Tibial nerve (tissue), 4 donors: ENCODE data around the gene PRIMPOL. TPM values are rescaled to one million over a fixed set of nuclear protein-coding genes. Genes with fewer than 3 reads are reported as not detected.

Source experiments
- DNase-seq, 2 donors: peaks; one replicate each; pipeline ENCODE4 v3.0.0-alpha.2; 2019; ENCODE audit warnings: low spot score in 2 of 2
- H3K27ac ChIP-seq, 4 donors: fragments of 200-600 bp; sonication (generic) in 3 of 4; one replicate each; pipeline ENCODE4 v1.5.1; 2017 to 2019; ENCODE audit warnings: mild to moderate bottlenecking in 1 of 4
- H3K27me3 ChIP-seq, 2 donors: fragments of 200-600 bp; sonication (generic) in 1 of 2; one replicate each; pipeline versions ENCODE4 v1.5.1 to v1.6.0; 2017 to 2019
- H3K36me3 ChIP-seq, 3 donors: fragments of 200-600 bp; sonication (generic); one replicate each; pipeline ENCODE4 v1.5.1; 2018 to 2019
- H3K4me1 ChIP-seq, 4 donors: fragments of 200-600 bp; sonication (generic) in 3 of 4; one replicate each; pipeline ENCODE4 v1.5.1; 2017 to 2019
- H3K4me3 ChIP-seq, 4 donors: fragments of 200-600 bp; sonication (generic) in 3 of 4; one replicate each; pipeline ENCODE4 v1.5.1; 2017 to 2019; ENCODE audit warnings: mild to moderate bottlenecking in 1 of 4, moderate library complexity in 1 of 4
- H3K9me3 ChIP-seq, 4 donors: fragments of 200-600 bp; sonication (generic) in 3 of 4; one replicate each; pipeline ENCODE4 v1.5.1; 2017 to 2019
- EP300 ChIP-seq, 2 donors: sonication (generic); formaldehyde crosslinking; IDR thresholded peaks; one replicate each; pipeline ENCODE4 v1.6.1; 2017; ENCODE audit warnings: antibody characterized with exemption in 2 of 2, mild to moderate bottlenecking in 1 of 2
- POLR2A ChIP-seq, 2 donors: fragments of 450-650 bp; IDR thresholded peaks; one replicate each; pipeline ENCODE4 v1.6.1; 2017; ENCODE audit warnings: antibody characterized with exemption in 2 of 2, mild to moderate bottlenecking in 2 of 2, moderate library complexity in 2 of 2
- WGBS, 2 donors: methylation state at CpG; one replicate each; pipeline ENCODE4 v1.1.5; 2018; 5-methylcytosine and 5-hydroxymethylcytosine counted together
- total RNA-seq, 4 donors: library from RNA; depleted of rRNA; stranded (reverse); fragments of >200 nt; gene quantifications; one replicate each; pipeline ENCODE4 v1.1.0, GENCODE V29; 2016
- TF ChIP-seq, protein P1 (sequence below), 5 experiments: fragments of 200-600 bp in 3 of 5; fragments of 450-650 bp in 2 of 5; sonication (generic) in 3 of 5; IDR thresholded peaks; one replicate each; pipeline ENCODE4 v1.5.1; 2016 to 2019; ENCODE audit warnings: antibody characterized with exemption in 5 of 5, mild to moderate bottlenecking in 3 of 5, moderate library complexity in 2 of 5

Gene PRIMPOL
- total RNA-seq, 4 donors from 2014 or later: 14.7 to 36.7 (median 21.4) TPM

DNA sequence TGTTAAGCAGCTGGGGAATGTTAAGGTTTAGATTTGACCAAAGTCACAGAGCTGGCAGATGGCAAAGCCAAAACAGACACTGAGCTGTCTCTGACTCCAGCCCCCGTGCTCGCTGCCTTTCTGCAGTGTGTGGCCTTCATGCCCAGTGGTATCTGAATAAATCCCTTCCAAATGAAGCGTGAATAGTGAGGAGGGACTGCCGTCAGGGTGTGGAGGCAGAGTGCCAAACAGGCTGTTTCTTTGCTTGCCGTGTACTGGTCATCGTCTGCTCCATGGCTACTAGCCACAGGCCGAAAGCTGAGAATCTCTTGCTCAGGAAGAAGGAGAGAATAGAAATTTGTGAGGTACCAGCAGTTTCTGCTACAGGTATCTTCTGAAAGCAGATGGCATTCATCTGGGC lies 19.7 kb downstream of the PRIMPOL start:
- Histone ChIP-seq H3K4me3 (no peak overlapping the region), H3K27me3 (no peaks in the 10 kb centered on the region), H3K4me1 (peaks cover 0 to 13% (median 0%) of the 10 kb centered on the region in 4 donors), H3K9me3 (no peaks in the 10 kb centered on the region), H3K36me3 (peaks cover 0 to 90% (median 4%) of the 10 kb centered on the region in 3 donors), H3K27ac (no peak overlapping the region)
- TF ChIP-seq EP300 (IDR thresholded peaks at IDR 0.05): no peak
- TF ChIP-seq POLR2A (IDR thresholded peaks at IDR 0.05): no peak
- TF ChIP-seq, protein P1, sequence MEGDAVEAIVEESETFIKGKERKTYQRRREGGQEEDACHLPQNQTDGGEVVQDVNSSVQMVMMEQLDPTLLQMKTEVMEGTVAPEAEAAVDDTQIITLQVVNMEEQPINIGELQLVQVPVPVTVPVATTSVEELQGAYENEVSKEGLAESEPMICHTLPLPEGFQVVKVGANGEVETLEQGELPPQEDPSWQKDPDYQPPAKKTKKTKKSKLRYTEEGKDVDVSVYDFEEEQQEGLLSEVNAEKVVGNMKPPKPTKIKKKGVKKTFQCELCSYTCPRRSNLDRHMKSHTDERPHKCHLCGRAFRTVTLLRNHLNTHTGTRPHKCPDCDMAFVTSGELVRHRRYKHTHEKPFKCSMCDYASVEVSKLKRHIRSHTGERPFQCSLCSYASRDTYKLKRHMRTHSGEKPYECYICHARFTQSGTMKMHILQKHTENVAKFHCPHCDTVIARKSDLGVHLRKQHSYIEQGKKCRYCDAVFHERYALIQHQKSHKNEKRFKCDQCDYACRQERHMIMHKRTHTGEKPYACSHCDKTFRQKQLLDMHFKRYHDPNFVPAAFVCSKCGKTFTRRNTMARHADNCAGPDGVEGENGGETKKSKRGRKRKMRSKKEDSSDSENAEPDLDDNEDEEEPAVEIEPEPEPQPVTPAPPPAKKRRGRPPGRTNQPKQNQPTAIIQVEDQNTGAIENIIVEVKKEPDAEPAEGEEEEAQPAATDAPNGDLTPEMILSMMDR (IDR thresholded peaks at IDR 0.05): no peak
- DNase-seq: no peak
- 90 to 93% methylated on average over 7 of the region's 7 CpGs for WGBS, 2 donors

GRCh38 chr4:184671101-184671500 lies 21.6 kb downstream of the PRIMPOL start:
- no peak for DNase-seq
- Histone ChIP-seq H3K27ac (no peak overlapping the region), H3K27me3 (no peaks in the 10 kb centered on the region), H3K4me1 (peaks cover 0 to 13% (median 0%) of the 10 kb centered on the region in 4 donors), H3K9me3 (no peaks in the 10 kb centered on the region), H3K4me3 (no peak overlapping the region), H3K36me3 (peaks cover 0 to 87% (median 4%) of the 10 kb centered on the region in 3 donors)
- 89 to 93% methylated on average over 9 of the region's 9 CpGs for WGBS, 2 donors
- TF ChIP-seq, protein P1 (IDR thresholded peaks at IDR 0.05): no peak
- TF ChIP-seq POLR2A (IDR thresholded peaks at IDR 0.05) (no peak), EP300 (IDR thresholded peaks at IDR 0.05) (no peak)

DNA sequence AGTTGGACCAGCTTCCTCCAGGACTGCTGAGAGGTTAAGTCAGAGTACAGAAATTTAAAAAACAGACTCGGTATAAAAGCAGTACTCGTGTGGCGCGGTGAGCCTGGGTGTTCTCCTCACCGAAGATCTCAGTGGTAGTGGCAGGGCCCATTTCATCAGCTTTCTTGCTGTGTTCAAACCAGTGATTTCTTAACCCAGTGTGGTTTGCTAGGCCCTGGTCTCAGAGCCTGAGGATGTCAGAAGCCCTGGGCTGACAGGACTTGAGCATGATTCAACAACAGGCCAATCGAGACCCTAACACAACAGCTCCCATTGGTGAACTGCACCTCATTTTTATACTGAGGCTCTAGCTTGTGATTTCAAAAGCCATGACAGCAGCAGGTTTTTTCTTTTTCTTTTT lies 23.2 kb downstream of the PRIMPOL start:
- WGBS, 2 donors: 96 to 97% methylated on average over 6 of the region's 6 CpGs
- Histone ChIP-seq H3K36me3 (peaks cover 0 to 70% (median 4%) of the 10 kb centered on the region in 3 donors), H3K27me3 (no peaks in the 10 kb centered on the region), H3K27ac (no peak overlapping the region), H3K9me3 (no peaks in the 10 kb centered on the region), H3K4me3 (no peak overlapping the region), H3K4me1 (peaks cover 0 to 13% (median 0%) of the 10 kb centered on the region in 4 donors)
- DNase-seq: no peak
- TF ChIP-seq POLR2A (IDR thresholded peaks at IDR 0.05) (no peak), EP300 (IDR thresholded peaks at IDR 0.05) (no peak)
- TF ChIP-seq, protein P1 (IDR thresholded peaks at IDR 0.05): no peak

- Histone ChIP-seq H3K4me3 (no peak overlapping the region), H3K27me3 (no peaks in the 10 kb centered on the region), H3K9me3 (no peaks in the 10 kb centered on the region), H3K36me3 (peaks cover 0 to 57% (median 4%) of the 10 kb centered on the region in 3 donors), H3K4me1 (peaks cover 0 to 4% (median 0%) of the 10 kb centered on the region in 4 donors), H3K27ac (no peak overlapping the region)
- 91 to 97% methylated on average over 4 of the region's 4 CpGs for WGBS, 2 donors
- DNase-seq: no peak
- TF ChIP-seq, protein P1 (IDR thresholded peaks at IDR 0.05): no peak
- TF ChIP-seq EP300 (IDR thresholded peaks at IDR 0.05) (no peak), POLR2A (IDR thresholded peaks at IDR 0.05) (no peak)
Measured at GRCh38 chr4:184674011-184674410, 24.5 kb downstream of the PRIMPOL start.

DNA sequence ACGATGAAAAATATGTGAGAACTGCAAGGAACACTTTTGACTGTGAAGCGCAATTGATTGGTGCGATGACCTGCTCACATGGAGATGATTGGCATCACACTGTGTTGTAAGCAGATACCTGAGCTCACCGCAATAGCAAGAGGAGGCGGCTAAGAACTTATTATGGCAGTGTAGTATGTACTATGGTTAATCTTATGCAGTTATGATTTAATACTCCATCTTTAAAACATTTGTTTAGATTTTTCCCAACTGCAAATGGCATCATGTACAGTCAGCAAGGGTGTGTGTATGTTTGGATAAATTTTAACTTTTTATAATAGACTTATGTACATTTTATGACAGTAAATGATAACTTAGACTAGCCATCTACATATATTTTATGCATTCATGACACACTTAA lies 25.5 kb downstream of the PRIMPOL start:
- no peaks in the 10 kb centered on the region for H3K4me1 ChIP-seq
- DNase-seq: no peak
- no peak for TF ChIP-seq POLR2A (IDR thresholded peaks at IDR 0.05)
- H3K4me3 ChIP-seq: no peak overlapping the region
- H3K27me3 ChIP-seq: no peaks in the 10 kb centered on the region
- 95 to 97% methylated on average over 5 of the region's 5 CpGs for WGBS, 2 donors
- peaks cover 0 to 58% (median 4%) of the 10 kb centered on the region in 3 donors for H3K36me3 ChIP-seq
- H3K27ac ChIP-seq: no peak overlapping the region
- no peaks in the 10 kb centered on the region for H3K9me3 ChIP-seq
